Calu3 (cell line): ENCODE results near the gene PRR5. TPM values are rescaled to one million over a fixed set of nuclear protein-coding genes. Genes with fewer than 3 reads are reported as not detected.
"Not testable (repeated sequence)": the region's sequence is repeated elsewhere in the genome, so short reads cannot be mapped to it uniquely, and the experiment has no call there.

Experiments
- BruUV-seq: library from RNA; stranded (reverse); fragments of 400-500 nt; replicated peaks from 2 replicates; lab custom pipeline; 2021; lab: Mats Ljungman, UMichigan
- CTCF ChIA-PET: fragments of 300-600 bp; sonication (Branson Sonifier 250); formaldehyde crosslinking; loops from one replicate; lab custom pipeline; 2022; ENCODE audit warnings: antibody characterized with exemption; lab: Charles Lee
- DNase-seq: peaks from one replicate; pipeline ENCODE4 v3.0.0; 2022
- H3K27ac Mint-ChIP-seq: one replicate; pipeline ENCODE4 v1.8.0; 2022; ENCODE audit warnings: mixed read lengths; ENCODE audit not compliant: unreplicated experiment
- H3K27me3 Mint-ChIP-seq: one replicate; pipeline ENCODE4 v1.8.0; 2022; ENCODE audit warnings: mixed read lengths; ENCODE audit not compliant: unreplicated experiment
- H3K36me3 Mint-ChIP-seq: one replicate; pipeline ENCODE4 v1.8.0; 2022; ENCODE audit warnings: mild to moderate bottlenecking, moderate library complexity, mixed read lengths; ENCODE audit not compliant: insufficient read depth, unreplicated experiment
- H3K4me1 Mint-ChIP-seq: one replicate; pipeline ENCODE4 v1.8.0; 2022; ENCODE audit warnings: mild to moderate bottlenecking, low read depth, mixed read lengths; ENCODE audit not compliant: unreplicated experiment
- H3K4me3 Mint-ChIP-seq: one replicate; pipeline ENCODE4 v1.8.0; 2022; ENCODE audit warnings: mild to moderate bottlenecking, low read depth, moderate library complexity, mixed read lengths; ENCODE audit not compliant: unreplicated experiment
- H3K9me3 Mint-ChIP-seq: one replicate; pipeline ENCODE4 v1.8.0; 2022; ENCODE audit warnings: low read depth, mixed read lengths; ENCODE audit not compliant: unreplicated experiment
- intact Hi-C: fragments of 100-400 bp; cut with micrococcal nuclease; formaldehyde crosslinking; loops from one replicate; pipeline ENCODE4 v1.10.0; 2022; ENCODE audit not compliant: unreplicated experiment
- total RNA-seq: library from RNA; stranded (reverse); gene quantifications from 2 replicates; pipeline ENCODE4 v1.2.3, GENCODE V29; 2022
- TF ChIP-seq, protein P1 (sequence below): fragments of 200-600 bp; IDR thresholded peaks from one replicate; pipeline ENCODE4 v1.8.0; 2022; ENCODE audit warnings: antibody characterized with exemption; ENCODE audit not compliant: unreplicated experiment

The PRR5 gene
- total RNA-seq, 1 experiment from 2014 or later: 12.5 TPM

DNA sequence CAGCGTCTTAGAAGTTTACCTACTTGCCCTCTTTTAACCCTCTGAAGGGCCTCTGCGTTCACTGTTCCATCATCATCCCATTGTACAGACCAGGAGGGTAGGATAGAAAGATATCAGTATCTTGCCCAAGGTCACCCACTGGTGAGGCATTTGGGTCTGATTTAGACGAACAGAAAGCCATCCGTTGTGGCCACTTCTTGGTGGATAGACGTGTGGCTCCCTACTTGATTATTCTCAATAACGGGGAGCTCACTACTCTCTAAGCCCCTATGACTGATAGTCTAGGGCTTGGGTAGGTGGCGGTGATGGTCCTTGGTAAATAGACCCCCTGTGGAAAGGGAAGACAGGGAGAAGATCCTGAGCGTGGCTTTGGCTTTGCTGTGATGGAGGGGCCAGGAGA, 28.6 kb upstream of the PRR5 start:
- Mint-ChIP-seq H3K4me3 (no peak overlapping the region), H3K4me1 (no peaks in the 10 kb centered on the region)
- CTCF ChIA-PET: interaction anchor here (0.9 kb wide), 1 partner anchor 14 kb away, joined by 3 read pairs; no protein-coding TSS in a partner anchor

DNA sequence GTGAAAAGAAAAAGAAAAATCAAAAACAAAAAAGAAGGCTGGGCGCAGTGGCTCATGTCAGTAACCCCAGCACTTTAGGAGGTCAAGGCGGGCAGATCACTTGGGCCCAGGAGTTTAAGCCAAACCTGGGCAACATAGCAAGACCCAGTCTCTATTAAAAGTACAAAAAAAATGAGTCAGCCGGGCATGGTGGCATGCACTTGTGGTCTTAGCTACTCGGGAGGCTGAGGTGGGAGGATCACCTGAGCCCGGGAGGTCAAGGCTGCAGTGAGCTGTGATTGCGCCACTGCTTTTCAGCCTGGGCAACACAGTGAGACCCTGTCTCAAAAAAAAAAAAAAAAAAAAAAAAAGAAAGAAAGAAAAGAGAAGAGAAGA, 26.0 kb upstream of the PRR5 start:
- H3K9me3 Mint-ChIP-seq, H3K27ac Mint-ChIP-seq, BruUV-seq, H3K36me3 Mint-ChIP-seq, DNase-seq, intact Hi-C loops, H3K4me1 Mint-ChIP-seq: not testable (repeated sequence)
- H3K4me3 Mint-ChIP-seq: peak overlapping the region; percentile 8
- H3K27me3 Mint-ChIP-seq: peaks cover 75% of the 10 kb centered on the region
- CTCF ChIA-PET: interaction anchor here (2.3 kb wide), 1 partner anchor 9 kb away, joined by 7 read pairs; no protein-coding TSS in a partner anchor

More for the DNA sequence above, 28.6 kb upstream of the PRR5 start:
- DNase-seq: no peak
- BruUV-seq: no TSS peak
- intact Hi-C loops: no loop called here
- H3K27me3 Mint-ChIP-seq: peaks cover 79% of the 10 kb centered on the region
- TF ChIP-seq, protein P1, sequence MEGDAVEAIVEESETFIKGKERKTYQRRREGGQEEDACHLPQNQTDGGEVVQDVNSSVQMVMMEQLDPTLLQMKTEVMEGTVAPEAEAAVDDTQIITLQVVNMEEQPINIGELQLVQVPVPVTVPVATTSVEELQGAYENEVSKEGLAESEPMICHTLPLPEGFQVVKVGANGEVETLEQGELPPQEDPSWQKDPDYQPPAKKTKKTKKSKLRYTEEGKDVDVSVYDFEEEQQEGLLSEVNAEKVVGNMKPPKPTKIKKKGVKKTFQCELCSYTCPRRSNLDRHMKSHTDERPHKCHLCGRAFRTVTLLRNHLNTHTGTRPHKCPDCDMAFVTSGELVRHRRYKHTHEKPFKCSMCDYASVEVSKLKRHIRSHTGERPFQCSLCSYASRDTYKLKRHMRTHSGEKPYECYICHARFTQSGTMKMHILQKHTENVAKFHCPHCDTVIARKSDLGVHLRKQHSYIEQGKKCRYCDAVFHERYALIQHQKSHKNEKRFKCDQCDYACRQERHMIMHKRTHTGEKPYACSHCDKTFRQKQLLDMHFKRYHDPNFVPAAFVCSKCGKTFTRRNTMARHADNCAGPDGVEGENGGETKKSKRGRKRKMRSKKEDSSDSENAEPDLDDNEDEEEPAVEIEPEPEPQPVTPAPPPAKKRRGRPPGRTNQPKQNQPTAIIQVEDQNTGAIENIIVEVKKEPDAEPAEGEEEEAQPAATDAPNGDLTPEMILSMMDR: no peak
- no peaks in the 10 kb centered on the region for H3K9me3 Mint-ChIP-seq
- H3K36me3 Mint-ChIP-seq: peaks cover 5% of the 10 kb centered on the region
- H3K27ac Mint-ChIP-seq: no peak overlapping the region

DNA sequence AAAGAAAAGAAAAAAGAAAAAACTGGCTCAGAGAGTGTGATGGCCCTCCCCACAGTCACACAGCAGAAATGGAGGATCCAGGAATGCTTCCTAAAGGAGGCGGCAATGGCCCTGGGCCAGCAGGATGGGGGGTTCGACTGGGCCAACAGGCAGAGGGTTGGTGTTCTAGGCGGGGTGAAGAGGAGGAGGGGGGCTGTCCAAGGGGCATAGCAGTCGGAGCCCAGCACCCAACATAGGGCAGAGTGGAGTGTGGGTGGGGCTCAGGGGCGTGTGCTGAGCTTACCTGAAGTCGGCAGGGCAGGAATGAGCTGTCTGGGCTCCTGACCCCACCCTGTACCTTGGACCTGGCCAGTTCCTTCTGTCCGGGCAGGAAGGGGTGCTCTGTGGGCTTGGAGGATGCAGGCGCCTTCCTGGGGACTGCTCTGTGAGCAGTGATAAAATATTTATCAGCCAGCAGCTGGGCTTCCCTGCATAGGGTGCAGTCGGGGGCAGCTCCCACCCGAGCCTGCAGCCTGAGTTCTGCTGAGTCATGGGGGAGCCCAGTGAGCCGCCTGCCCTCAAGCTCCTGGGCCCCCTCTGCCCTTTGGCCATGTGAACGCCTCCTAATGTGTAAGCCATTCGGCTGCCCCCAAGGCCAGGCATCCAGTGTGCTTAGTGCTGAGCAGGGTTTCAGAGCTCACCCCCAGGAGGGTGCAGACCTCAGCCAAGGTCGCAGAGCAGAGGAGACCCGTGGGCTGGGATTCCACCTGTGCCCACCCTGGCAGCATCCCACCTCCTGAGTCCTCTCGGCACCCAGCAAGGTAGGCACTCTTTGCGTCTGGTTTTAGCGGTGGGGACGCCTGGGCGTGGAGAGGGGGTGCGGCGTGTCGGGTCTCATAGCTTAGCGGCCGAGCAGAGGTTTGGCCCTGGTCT, 25.3 kb upstream of the PRR5 start:
- Mint-ChIP-seq H3K4me3 (peak overlapping the region; percentile 8), H3K9me3 (no peaks in the 10 kb centered on the region), H3K27ac (no peak overlapping the region), H3K36me3 (no peaks in the 10 kb centered on the region), H3K27me3 (peaks cover 75% of the 10 kb centered on the region), H3K4me1 (no peaks in the 10 kb centered on the region)
- TF ChIP-seq, protein P1: no peak
- DNase-seq: no peak
- no TSS peak for BruUV-seq
- intact Hi-C loops: no loop called here
- CTCF ChIA-PET: interaction anchor here (0.6 to 2.3 kb wide), 3 partner anchors 8 to 466 kb away, joined by 3 to 7 read pairs (median 4); no protein-coding TSS in a partner anchor

DNA sequence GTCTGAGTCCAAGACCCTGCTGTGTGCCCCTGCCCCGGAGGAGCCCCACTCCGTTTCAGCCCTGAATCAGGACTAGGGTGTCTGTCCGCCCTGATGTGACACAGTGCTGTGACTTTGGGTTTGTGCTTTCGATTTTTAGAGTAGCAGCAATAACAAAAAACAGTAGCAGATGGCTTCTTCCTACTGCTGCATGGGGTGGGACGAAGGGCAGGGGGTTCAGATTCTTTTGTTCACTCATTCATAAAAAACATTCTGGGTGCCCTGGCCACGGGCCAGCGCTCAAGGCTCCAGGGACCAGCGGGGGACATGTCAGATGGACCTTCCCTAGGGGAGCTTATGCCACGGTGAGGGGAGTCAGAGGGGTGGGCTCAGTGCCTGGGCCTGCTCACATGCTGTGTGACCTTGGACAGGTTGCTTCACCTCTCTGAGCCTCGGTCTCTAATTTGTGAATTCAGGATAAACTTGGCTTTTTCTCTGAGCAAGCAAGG, 24.6 kb upstream of the PRR5 start:
- CTCF ChIA-PET: interaction anchor here (0.6 kb wide), 3 partner anchors 21 to 820 kb away, joined by 3 to 6 read pairs (median 4); no protein-coding TSS in a partner anchor
- H3K4me3 Mint-ChIP-seq: peak overlapping the region; percentile 8
- no peak for DNase-seq
- no TSS peak for BruUV-seq
- no peak overlapping the region for H3K27ac Mint-ChIP-seq
- TF ChIP-seq, protein P1: no peak
- H3K36me3 Mint-ChIP-seq: no peaks in the 10 kb centered on the region
- intact Hi-C loops: no loop called here
- H3K4me1 Mint-ChIP-seq: no peaks in the 10 kb centered on the region
- no peaks in the 10 kb centered on the region for H3K9me3 Mint-ChIP-seq
- peaks cover 75% of the 10 kb centered on the region for H3K27me3 Mint-ChIP-seq
